Lower leg skin (tissue), 3 donors: Measurements from ENCODE around the gene NEK1.

Experiments used
- POLR2A ChIP-seq, 2 donors: fragments of 450-650 bp; IDR thresholded peaks; one replicate each; pipeline ENCODE4 v1.6.1; 2016 to 2017; ENCODE audit warnings: antibody characterized with exemption in 2 of 2, mild to moderate bottlenecking in 1 of 2, moderate library complexity in 1 of 2
- TF ChIP-seq, protein P1 (sequence below), 3 donors: fragments of 450-650 bp; IDR thresholded peaks; one replicate each; pipeline ENCODE4 v1.5.1; 2016; ENCODE audit warnings: antibody characterized with exemption in 3 of 3, mild to moderate bottlenecking in 3 of 3, moderate library complexity in 2 of 3

DNA sequence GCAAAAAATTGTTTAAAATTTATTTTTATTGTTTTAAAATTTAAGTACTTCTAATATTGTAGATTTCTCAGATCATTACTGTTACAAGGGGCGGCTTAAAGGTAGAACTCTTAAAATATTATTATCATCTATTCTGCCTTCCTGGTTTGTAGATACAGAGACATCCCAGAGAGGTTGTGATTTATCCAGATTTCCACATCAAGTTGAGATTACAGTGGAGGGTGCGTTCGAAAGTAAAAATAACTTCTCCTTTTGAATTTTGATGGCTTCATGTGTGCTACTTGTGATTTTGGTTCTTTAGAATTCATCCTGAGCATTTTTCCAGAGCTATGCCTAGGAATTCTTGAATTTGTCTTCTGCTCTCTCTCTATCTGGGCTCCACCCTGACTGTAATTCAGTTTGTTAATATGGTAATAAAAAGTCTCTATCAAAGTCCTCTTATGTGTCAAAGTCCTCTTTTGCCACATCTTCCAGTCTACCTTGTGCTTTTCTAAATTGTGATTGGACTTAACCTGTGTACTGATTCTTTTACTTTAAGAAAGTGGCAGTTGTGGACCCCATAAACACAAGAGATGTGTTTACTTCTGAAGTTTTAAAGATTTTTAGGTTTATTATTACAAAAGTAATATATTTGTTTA, 45.2 kb upstream of the NEK1 start:
- TF ChIP-seq, protein P1, sequence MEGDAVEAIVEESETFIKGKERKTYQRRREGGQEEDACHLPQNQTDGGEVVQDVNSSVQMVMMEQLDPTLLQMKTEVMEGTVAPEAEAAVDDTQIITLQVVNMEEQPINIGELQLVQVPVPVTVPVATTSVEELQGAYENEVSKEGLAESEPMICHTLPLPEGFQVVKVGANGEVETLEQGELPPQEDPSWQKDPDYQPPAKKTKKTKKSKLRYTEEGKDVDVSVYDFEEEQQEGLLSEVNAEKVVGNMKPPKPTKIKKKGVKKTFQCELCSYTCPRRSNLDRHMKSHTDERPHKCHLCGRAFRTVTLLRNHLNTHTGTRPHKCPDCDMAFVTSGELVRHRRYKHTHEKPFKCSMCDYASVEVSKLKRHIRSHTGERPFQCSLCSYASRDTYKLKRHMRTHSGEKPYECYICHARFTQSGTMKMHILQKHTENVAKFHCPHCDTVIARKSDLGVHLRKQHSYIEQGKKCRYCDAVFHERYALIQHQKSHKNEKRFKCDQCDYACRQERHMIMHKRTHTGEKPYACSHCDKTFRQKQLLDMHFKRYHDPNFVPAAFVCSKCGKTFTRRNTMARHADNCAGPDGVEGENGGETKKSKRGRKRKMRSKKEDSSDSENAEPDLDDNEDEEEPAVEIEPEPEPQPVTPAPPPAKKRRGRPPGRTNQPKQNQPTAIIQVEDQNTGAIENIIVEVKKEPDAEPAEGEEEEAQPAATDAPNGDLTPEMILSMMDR (IDR thresholded peaks at IDR 0.05) = no peak
- no peak for TF ChIP-seq POLR2A (IDR thresholded peaks at IDR 0.05)
